AG04450 (cell line): ENCODE measurements around the gene FAM171A1. TPM values are rescaled to one million over a fixed set of nuclear protein-coding genes. Genes with fewer than 3 reads are reported as not detected.
A peak's percentile ranks its signal among the peaks of the same experiment; 100 is the strongest.

ENCODE experiments used
- CTCF ChIA-PET: fragments of 300-600, 350-600 bp; formaldehyde crosslinking; extraction: SDS; loops from one replicate; lab custom pipeline; 2022; ENCODE audit warnings: antibody characterized with exemption, inconsistent platforms; lab: Charles Lee
- POLR2A ChIA-PET: fragments of 350-600 bp; formaldehyde crosslinking; extraction: SDS; loops from one replicate; lab custom pipeline; 2021; ENCODE audit warnings: antibody characterized with exemption, inconsistent platforms; lab: Yijun Ruan, JAX
- DNase-seq: peaks from one replicate; pipeline ENCODE4 v3.0.0-alpha.2; 2011; ENCODE audit warnings: low read depth, low spot score
- H3K27ac ChIP-seq: one replicate; pipeline ENCODE4 v1.5.1; 2012; ENCODE audit warnings: low read depth, low read length, control low read depth
- H3K27me3 ChIP-seq: one replicate; pipeline ENCODE4 v1.6.0; 2012; ENCODE audit warnings: low read length; ENCODE audit not compliant: control insufficient read depth, insufficient read depth
- H3K4me3 ChIP-seq: 2 replicates; pipeline ENCODE4 v1.5.1; 2011; ENCODE audit warnings: mild to moderate bottlenecking, low read depth, low read length, control low read depth
- H3K9me3 ChIP-seq: 2 replicates; pipeline ENCODE4 v1.5.1; 2012; ENCODE audit warnings: low read length; ENCODE audit not compliant: control insufficient read depth, insufficient read depth
- polyA plus RNA-seq: library from polyadenylated mRNA; depleted of rRNA; stranded (reverse); fragments of >200 nt; gene quantifications from 2 replicates; pipeline ENCODE4 v1.2.3, GENCODE V29; 2011
- TF ChIP-seq, protein P1 (sequence below): IDR thresholded peaks from 2 replicates; pipeline ENCODE4 v1.5.1; 2011; ENCODE audit warnings: low read depth, low read length, control low read depth, inconsistent platforms

The FAM171A1 gene
- polyA plus RNA-seq, 1 experiment: 22.4 TPM

DNA sequence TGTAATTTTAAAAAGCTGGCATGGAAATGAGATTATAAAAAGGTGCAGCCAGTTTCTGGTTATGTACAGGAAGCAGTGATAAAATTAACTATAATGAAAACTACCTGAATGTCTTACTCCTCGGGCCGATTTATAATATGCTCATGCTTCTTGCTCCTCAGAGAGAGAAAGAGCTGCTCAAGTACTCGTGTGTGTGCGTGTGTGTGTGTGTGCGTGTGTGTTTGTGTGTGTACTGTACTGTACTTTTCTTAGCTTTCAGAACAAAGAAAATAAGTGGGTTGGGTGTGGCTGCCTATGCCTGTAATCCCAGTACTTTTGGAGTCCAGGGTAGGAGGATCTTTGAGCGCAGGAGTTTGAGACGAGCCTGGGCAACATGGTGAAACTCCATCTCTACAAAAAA is 106.0 kb downstream of the FAM171A1 start:
- POLR2A ChIA-PET: no interaction called here
- Histone ChIP-seq H3K27me3 (no peaks in the 10 kb centered on the region), H3K4me3 (no peak overlapping the region), H3K9me3 (peaks cover 4% of the 10 kb centered on the region; the same call in 1 of the 2 replicates), H3K27ac (no peak overlapping the region)
- no peak for DNase-seq
- TF ChIP-seq, protein P1, sequence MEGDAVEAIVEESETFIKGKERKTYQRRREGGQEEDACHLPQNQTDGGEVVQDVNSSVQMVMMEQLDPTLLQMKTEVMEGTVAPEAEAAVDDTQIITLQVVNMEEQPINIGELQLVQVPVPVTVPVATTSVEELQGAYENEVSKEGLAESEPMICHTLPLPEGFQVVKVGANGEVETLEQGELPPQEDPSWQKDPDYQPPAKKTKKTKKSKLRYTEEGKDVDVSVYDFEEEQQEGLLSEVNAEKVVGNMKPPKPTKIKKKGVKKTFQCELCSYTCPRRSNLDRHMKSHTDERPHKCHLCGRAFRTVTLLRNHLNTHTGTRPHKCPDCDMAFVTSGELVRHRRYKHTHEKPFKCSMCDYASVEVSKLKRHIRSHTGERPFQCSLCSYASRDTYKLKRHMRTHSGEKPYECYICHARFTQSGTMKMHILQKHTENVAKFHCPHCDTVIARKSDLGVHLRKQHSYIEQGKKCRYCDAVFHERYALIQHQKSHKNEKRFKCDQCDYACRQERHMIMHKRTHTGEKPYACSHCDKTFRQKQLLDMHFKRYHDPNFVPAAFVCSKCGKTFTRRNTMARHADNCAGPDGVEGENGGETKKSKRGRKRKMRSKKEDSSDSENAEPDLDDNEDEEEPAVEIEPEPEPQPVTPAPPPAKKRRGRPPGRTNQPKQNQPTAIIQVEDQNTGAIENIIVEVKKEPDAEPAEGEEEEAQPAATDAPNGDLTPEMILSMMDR: no peak
- CTCF ChIA-PET: interaction anchor here (1.1 kb wide), 1 partner anchor 25 kb away, joined by 3 read pairs; no protein-coding TSS in a partner anchor

DNA sequence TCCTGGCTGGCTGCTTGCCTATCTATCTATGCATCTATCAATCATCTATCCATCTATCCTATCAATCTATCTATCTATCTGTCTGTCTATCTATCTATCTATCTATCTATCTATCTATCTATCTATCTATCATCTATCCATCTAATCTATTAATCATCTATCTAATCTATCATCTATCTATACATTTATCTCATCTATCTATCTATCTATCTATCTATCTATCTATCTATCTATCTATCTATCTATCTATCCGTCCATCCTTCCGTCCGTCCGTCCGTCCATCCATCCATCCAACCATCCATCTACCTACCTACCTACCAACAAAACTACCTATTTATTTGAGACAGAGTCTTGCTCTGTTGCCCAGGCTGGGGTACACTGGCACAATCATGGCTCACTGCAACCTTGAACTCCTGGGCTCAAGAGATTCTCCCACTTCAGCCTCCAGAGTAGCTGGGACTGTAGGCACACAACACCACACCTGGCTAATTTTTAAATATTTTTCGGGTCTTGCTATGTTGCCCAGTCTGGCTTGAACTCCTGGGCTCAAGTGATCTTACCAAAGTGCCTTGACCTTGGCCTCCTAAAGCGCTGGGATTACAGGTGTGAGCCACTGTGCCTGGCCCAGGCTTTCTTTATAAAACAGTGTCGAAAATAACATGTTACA is 107.3 kb downstream of the FAM171A1 start:
- ChIA-PET CTCF (interaction anchor here (0.7 kb wide), 1 partner anchor 13 kb away, joined by 3 read pairs; no protein-coding TSS in a partner anchor), POLR2A (interaction anchor here (0.7 kb wide), 1 partner anchor 214 kb away, joined by 3 read pairs; no protein-coding TSS in a partner anchor)
- H3K9me3 ChIP-seq: no peaks in the 10 kb centered on the region
- H3K27me3 ChIP-seq: no peaks in the 10 kb centered on the region
- TF ChIP-seq, protein P1: no peak
- no peak overlapping the region for H3K4me3 ChIP-seq
- no peak for DNase-seq
- H3K27ac ChIP-seq: no peak overlapping the region

DNA sequence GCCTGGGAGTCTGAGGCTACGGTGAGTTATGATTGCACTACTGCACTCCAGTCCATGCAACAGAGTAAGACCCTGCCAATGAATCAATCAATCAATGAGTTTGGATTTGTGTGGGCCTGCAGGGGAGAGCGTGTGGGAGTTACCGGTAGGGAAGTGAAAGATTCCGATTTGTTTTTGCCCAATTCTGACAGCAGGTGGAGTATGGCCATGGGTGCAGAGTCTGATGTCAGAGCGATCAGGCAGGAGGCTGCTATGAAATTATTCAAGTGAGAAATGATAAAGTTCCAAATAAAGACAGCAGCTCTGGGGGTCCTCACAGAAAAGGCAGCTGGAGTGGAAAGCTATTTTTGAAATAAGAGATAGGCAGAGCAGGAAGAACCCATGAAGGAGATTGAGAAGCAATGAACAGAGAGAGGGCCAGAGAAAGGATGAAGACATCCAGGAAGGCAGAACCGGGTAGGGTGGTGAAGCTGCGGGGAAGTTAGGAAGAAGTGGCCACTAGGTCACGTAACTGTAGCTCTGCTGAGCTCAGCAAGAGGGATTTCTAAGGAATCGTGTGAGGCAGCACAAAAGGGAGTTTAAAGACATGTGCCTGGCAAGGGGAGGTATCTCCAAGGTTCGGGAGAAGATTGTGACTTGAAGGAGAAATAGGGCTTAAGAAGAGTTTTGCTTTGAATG is 108.9 kb downstream of the FAM171A1 start:
- H3K27ac ChIP-seq: no peak overlapping the region
- no peak overlapping the region for H3K4me3 ChIP-seq
- H3K9me3 ChIP-seq: no peaks in the 10 kb centered on the region
- TF ChIP-seq, protein P1: peak; percentile 48
- no peaks in the 10 kb centered on the region for H3K27me3 ChIP-seq
- POLR2A ChIA-PET: no interaction called here
- no peak for DNase-seq
- CTCF ChIA-PET: interaction anchor here (0.7 to 1.9 kb wide), 3 partner anchors 50 to 157 kb away, joined by 3 to 9 read pairs (median 6); no protein-coding TSS in a partner anchor

DNA sequence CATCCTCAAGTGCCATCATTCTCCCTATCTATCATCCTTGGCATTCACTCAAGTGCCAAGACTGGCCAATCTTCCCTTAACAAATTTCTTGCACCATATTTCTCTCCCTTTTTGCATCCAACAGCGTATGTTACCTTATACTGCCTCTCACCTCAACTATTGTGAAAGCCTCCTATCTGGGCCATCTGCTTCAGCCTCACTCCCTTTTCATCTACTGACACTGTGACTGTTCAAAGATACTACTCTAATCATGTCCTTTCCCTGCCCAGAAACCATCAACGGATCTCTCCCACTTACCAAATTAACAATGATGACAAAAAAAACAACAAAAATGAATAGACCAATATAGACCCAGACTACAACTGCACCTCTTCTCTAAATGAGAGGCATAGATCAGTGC is 112.0 kb downstream of the FAM171A1 start:
- CTCF ChIA-PET: no interaction called here
- TF ChIP-seq, protein P1: no peak

DNA sequence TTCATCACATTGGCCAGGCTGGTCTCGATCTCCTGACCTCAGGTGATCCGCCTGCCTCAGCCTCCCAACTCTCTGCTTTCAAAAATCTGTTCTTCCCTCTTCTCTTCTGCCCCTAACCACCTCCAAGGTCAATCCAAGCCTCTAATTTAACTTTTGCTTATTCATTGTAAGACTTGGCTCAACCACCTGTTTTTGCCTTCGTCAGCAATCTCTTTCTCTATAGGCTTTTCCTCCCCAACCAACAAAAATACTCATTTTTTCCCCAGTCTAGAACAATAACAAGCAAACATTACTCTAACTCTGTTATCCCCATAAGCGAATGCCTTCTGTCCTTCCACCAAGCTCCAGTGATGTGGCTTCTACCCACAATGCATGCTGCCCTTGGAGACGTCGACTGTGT is 112.8 kb downstream of the FAM171A1 start:
- Histone ChIP-seq H3K27me3 (no peaks in the 10 kb centered on the region), H3K27ac (no peak overlapping the region), H3K9me3 (no peaks in the 10 kb centered on the region), H3K4me3 (no peak overlapping the region)
- TF ChIP-seq, protein P1: no peak
- POLR2A ChIA-PET: no interaction called here
- CTCF ChIA-PET: no interaction called here
- no peak for DNase-seq

More for the DNA sequence above, 112.0 kb downstream of the FAM171A1 start:
- no peaks in the 10 kb centered on the region for H3K27me3 ChIP-seq
- POLR2A ChIA-PET: no interaction called here
- DNase-seq: no peak
- H3K27ac ChIP-seq: no peak overlapping the region
- no peak overlapping the region for H3K4me3 ChIP-seq
- no peaks in the 10 kb centered on the region for H3K9me3 ChIP-seq
